ENCODE results near the gene SHKBP1. TPM values are rescaled to one million over a fixed set of nuclear protein-coding genes. Genes with fewer than 3 reads are reported as not detected.
A peak's percentile ranks its signal among the peaks of the same experiment; 100 is the strongest.

The SHKBP1 gene
- total RNA-seq, 2 experiments from 2014 or later = 135 to 153 TPM

DNA sequence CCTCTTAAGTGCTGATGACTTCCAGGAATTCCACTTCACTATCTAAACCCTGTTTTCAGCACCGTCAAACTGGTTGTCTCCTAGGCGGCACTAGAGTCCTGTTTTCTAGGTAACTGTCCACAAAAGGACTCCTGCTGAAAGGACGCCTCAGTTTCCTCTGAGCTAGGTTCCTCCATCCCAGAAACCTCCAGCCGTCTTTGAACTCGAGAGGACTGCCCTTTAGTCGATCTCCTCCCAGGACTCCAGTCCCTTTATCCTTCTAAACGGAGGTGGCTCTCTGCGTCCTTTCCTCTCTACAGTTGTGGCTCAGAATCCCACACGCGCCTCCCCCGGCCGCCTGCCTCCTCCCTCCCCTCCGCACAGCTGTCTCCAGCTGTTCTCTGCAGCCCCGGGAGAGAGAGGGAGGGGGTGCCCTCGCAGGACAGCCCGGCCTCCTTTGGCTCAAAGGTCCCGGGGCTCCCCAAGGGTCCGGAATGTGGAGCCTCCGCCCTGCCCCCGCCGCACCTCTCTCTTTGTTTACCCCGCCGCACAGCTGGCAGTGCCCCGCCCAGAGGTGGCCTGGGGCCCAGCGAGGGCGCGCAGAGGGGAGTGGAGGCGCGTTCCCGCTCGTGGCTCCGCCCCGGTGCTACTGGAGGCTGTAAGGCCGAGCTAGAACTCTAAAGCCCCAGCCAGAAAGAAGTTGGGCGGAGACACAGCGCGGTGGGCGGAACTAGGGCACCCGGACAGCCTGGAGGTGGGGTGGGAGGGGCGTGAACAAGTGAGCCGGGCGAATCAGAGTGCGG is 26.9 kb downstream of the SHKBP1 start:
- DNase-seq (peak; percentile 99), ATAC-seq (peak; percentile 79)
- peak overlapping the region; percentile 73 for H3K4me3 Mint-ChIP-seq
- CTCF ChIA-PET = interaction anchor here (0.8 to 9.3 kb wide), 23 partner anchors 9 to 660 kb away, joined by 3 to 88 read pairs (median 5); partner anchors contain the start of genes BLVRB and HNRNPUL1
- no peaks in the 10 kb centered on the region for H3K36me3 Mint-ChIP-seq
- H3K27me3 Mint-ChIP-seq = peaks cover 31% of the 10 kb centered on the region
- no peaks in the 10 kb centered on the region for H3K9me3 Mint-ChIP-seq (ENCODE audit: low read depth)
- peaks cover 61% of the 10 kb centered on the region for H3K4me1 Mint-ChIP-seq
- peak overlapping the region; percentile 82 for H3K27ac Mint-ChIP-seq

DNA sequence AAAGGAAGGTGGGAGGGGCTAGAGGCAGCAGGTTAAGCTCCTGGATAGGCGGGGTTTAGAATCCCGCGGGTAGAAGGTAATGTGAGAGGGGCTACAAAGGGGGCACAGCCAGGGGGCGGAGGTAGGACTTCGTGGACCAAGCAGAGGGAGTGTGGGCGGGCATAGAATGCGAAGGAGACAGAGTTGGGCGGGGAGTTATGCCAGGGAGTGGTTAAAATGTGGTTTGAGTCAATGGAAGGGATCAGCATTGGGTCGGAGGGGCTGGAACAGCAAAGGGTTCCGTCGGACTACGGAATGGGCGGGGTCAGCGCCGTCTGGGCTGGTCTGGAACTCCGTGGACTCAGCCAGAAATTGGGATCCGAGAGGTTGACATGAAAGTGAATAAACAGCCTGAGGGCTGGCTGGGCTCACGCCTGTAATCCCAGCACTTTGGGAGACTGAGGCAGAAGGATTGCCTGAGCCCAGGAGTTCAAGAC is 27.5 kb downstream of the SHKBP1 start:
- Mint-ChIP-seq H3K36me3 (no peaks in the 10 kb centered on the region), H3K4me1 (peaks cover 60% of the 10 kb centered on the region), H3K4me3 (peak overlapping the region; percentile 73), H3K27ac (peak overlapping the region; percentile 82), H3K27me3 (peaks cover 24% of the 10 kb centered on the region), H3K9me3 (ENCODE audit: low read depth) (no peaks in the 10 kb centered on the region)
- ATAC-seq (no peak), DNase-seq (no peak)
- CTCF ChIA-PET = interaction anchor here (0.8 to 9.3 kb wide), 18 partner anchors 9 to 660 kb away, joined by 3 to 88 read pairs (median 5); partner anchors contain the start of genes BLVRB and HNRNPUL1

DNA sequence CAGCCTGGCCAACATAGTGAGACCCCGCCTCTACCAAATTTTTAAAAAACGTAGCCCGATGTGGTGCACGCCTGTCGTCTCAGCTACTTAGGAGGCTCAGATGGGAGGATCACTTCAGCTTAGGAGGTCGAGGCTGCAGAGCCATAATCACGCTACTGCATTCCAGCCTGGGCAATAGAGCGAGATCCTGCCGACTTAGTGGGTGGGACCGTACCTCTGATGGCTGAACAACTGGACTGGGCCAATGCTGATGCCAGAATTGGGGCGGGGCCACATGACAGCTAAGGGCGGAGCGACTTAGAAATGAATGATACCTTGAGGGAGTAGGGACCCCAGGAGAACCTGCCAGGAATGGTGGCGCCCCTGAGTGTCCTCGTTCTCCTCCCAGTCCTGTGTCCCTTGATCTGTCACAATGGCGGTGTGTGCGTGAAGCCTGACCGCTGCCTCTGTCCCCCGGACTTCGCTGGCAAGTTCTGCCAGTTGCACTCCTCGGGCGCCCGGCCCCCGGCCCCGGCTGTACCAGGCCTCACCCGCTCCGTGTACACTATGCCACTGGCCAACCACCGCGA is 28.1 kb downstream of the SHKBP1 start:
- Mint-ChIP-seq H3K27ac (peak overlapping the region; percentile 82), H3K27me3 (peaks cover 19% of the 10 kb centered on the region), H3K4me3 (peak overlapping the region; percentile 85), H3K4me1 (peaks cover 58% of the 10 kb centered on the region), H3K36me3 (no peaks in the 10 kb centered on the region), H3K9me3 (ENCODE audit: low read depth) (no peaks in the 10 kb centered on the region)
- ATAC-seq (no peak), DNase-seq (peak; percentile 60)
- CTCF ChIA-PET = interaction anchor here (0.9 to 9.3 kb wide), 16 partner anchors 10 to 659 kb away, joined by 3 to 88 read pairs (median 6); partner anchors contain the start of genes BLVRB and HNRNPUL1

DNA sequence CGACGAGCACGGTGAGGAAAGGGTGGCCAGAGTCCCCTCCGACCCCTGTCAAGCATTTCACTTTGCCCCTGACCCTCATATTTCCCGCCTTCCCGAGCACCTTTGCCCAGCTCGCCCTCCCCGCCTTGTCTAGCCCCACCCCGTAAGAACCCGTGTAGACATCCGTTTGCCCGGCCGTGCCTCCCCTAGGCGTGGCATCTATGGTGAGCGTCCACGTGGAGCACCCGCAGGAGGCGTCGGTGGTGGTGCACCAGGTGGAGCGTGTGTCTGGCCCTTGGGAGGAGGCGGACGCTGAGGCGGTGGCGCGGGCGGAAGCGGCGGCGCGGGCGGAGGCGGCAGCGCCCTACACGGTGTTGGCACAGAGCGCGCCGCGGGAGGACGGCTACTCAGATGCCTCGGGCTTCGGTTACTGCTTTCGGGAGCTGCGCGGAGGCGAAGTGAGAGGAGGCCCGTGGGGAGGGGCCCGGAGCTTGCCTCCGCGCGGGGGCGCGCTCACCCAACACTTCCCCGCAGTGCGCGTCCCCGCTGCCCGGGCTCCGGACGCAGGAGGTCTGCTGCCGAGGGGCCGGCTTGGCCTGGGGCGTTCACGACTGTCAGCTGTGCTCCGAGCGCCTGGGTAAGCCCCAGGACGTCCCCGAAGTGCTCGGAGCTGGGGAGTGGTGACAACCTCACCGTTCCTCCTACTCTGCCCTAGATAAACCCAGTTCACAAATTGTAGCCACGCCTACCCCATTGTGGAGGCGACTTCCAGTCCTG is 28.7 kb downstream of the SHKBP1 start:
- H3K27me3 Mint-ChIP-seq = peaks cover 16% of the 10 kb centered on the region
- peak overlapping the region; percentile 85 for H3K4me3 Mint-ChIP-seq
- DNase-seq (peak; percentile 92), ATAC-seq (peak; percentile 56)
- peak overlapping the region; percentile 95 for H3K27ac Mint-ChIP-seq
- H3K9me3 Mint-ChIP-seq (ENCODE audit: low read depth) = no peaks in the 10 kb centered on the region
- no peaks in the 10 kb centered on the region for H3K36me3 Mint-ChIP-seq
- CTCF ChIA-PET = interaction anchor here (0.9 to 9.3 kb wide), 11 partner anchors 9 to 319 kb away, joined by 3 to 88 read pairs (median 6); partner anchors contain the start of gene BLVRB
- H3K4me1 Mint-ChIP-seq = peaks cover 62% of the 10 kb centered on the region

DNA sequence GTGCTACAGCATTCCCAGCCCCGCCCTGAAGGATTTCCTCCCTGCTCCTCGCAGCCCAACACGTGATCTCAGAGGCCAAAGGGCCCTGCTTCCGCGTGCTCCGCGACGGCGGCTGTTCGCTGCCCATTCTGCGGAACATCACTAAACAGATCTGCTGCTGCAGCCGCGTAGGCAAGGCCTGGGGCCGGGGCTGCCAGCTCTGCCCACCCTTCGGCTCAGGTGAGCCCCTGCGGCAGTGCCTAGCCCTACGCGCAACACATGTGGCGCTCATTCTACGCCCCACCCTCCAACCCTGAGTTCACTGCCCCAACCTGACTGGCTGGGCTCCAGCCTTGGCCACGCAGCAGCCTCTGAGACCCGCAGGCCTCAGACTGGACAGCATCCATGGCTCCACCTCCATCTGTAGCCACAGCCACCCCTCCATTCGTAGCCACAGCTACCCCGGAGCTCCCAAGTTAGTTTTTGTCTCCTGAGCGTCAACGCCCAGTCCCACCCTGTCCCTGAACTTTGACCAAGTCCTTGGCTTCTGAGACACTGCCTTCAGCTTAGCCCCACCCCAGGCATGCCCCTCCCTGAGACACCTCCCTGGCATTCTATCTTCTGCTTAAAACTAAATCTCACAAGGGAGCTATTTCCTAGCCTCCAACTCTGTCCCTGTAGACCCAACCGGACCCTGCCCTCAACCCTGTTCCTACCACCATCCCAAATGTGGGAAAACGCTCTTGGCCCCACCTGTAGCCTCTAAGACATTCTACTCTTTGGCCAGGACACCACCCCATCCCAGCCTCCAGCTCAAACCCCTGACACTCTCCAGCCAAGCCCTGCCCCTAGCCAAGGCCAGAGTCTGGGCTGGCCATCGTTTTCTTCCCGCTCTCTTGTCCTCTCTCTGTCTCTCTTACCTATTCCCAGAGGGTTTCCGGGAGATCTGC is 30.9 kb downstream of the SHKBP1 start:
- no peak for DNase-seq
- H3K4me3 Mint-ChIP-seq = no peak overlapping the region

GRCh38 chr19:40608240-40608621 is 31.6 kb downstream of the SHKBP1 start:
- Mint-ChIP-seq H3K4me1 (peaks cover 57% of the 10 kb centered on the region), H3K27me3 (no peaks in the 10 kb centered on the region), H3K4me3 (no peak overlapping the region), H3K27ac (no peak overlapping the region), H3K9me3 (ENCODE audit: low read depth) (no peaks in the 10 kb centered on the region), H3K36me3 (no peaks in the 10 kb centered on the region)
- CTCF ChIA-PET = interaction anchor here (0.8 to 8.8 kb wide), 3 partner anchors 10 to 142 kb away, joined by 3 to 88 read pairs (median 4); partner anchors contain the start of gene BLVRB
- DNase-seq (no peak), ATAC-seq (no peak)

More for the DNA sequence above, 30.9 kb downstream of the SHKBP1 start:
- H3K36me3 Mint-ChIP-seq = no peaks in the 10 kb centered on the region
- H3K4me1 Mint-ChIP-seq = peaks cover 58% of the 10 kb centered on the region
- no peaks in the 10 kb centered on the region for H3K9me3 Mint-ChIP-seq (ENCODE audit: low read depth)
- no peak for ATAC-seq
- peaks cover 4% of the 10 kb centered on the region for H3K27me3 Mint-ChIP-seq
- CTCF ChIA-PET = interaction anchor here (0.8 to 8.8 kb wide), 3 partner anchors 9 to 142 kb away, joined by 3 to 88 read pairs (median 4); partner anchors contain the start of gene BLVRB
- H3K27ac Mint-ChIP-seq = peak overlapping the region; percentile 12

DNA sequence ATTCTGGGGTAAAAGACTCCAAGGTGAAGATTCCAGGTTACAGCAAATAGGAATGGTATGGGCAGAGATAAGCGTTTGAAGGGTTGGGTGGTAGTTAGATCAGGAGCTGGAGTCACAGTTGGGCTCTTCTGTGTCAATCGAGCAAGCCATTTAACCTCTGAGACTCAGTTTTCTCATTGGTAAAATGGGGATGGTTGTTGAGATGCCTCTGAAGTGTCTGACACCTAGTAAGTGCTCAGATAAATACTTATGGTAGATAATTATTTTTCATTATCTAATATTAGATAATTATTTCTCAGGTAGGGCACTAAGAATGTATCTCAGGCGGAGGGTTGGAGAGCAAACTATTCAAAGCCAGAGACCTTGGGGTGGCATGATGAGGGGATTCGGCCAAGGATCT is 32.3 kb downstream of the SHKBP1 start:
- H3K4me3 Mint-ChIP-seq = peak overlapping the region; percentile 76
- CTCF ChIA-PET = interaction anchor here (0.8 to 8.8 kb wide), 2 partner anchors 25 to 198 kb away, joined by 3 to 88 read pairs; no protein-coding TSS in a partner anchor
- no peaks in the 10 kb centered on the region for H3K9me3 Mint-ChIP-seq (ENCODE audit: low read depth)
- no peaks in the 10 kb centered on the region for H3K27me3 Mint-ChIP-seq
- peaks cover 54% of the 10 kb centered on the region for H3K4me1 Mint-ChIP-seq
- ATAC-seq (no peak), DNase-seq (no peak)
- H3K27ac Mint-ChIP-seq = peak overlapping the region; percentile 90
- H3K36me3 Mint-ChIP-seq = no peaks in the 10 kb centered on the region

- H3K27ac Mint-ChIP-seq = peak overlapping the region; percentile 90
- H3K36me3 Mint-ChIP-seq = peaks cover 1% of the 10 kb centered on the region
- H3K27me3 Mint-ChIP-seq = no peaks in the 10 kb centered on the region
- CTCF ChIA-PET = interaction anchor here (0.7 to 8.8 kb wide), 7 partner anchors 10 to 305 kb away, joined by 3 to 88 read pairs (median 3); no protein-coding TSS in a partner anchor
- no peaks in the 10 kb centered on the region for H3K9me3 Mint-ChIP-seq (ENCODE audit: low read depth)
- DNase-seq (peak; percentile 94), ATAC-seq (peak; percentile 64)
- peaks cover 49% of the 10 kb centered on the region for H3K4me1 Mint-ChIP-seq
- H3K4me3 Mint-ChIP-seq = peak overlapping the region; percentile 76
Observed at GRCh38 chr19:40609561-40610395, 33.1 kb downstream of the SHKBP1 start.

GRCh38 chr19:40610396-40611064 is 33.9 kb downstream of the SHKBP1 start:
- peak overlapping the region; percentile 76 for H3K4me3 Mint-ChIP-seq
- H3K9me3 Mint-ChIP-seq (ENCODE audit: low read depth) = no peaks in the 10 kb centered on the region
- peak overlapping the region; percentile 90 for H3K27ac Mint-ChIP-seq
- peaks cover 49% of the 10 kb centered on the region for H3K4me1 Mint-ChIP-seq
- peak; percentile 65 for DNase-seq
- H3K36me3 Mint-ChIP-seq = peaks cover 4% of the 10 kb centered on the region
- ATAC-seq = no peak
- H3K27me3 Mint-ChIP-seq = no peaks in the 10 kb centered on the region
- CTCF ChIA-PET = interaction anchor here (0.8 to 8.8 kb wide), 5 partner anchors 11 to 305 kb away, joined by 3 to 88 read pairs (median 4); no protein-coding TSS in a partner anchor

DNA sequence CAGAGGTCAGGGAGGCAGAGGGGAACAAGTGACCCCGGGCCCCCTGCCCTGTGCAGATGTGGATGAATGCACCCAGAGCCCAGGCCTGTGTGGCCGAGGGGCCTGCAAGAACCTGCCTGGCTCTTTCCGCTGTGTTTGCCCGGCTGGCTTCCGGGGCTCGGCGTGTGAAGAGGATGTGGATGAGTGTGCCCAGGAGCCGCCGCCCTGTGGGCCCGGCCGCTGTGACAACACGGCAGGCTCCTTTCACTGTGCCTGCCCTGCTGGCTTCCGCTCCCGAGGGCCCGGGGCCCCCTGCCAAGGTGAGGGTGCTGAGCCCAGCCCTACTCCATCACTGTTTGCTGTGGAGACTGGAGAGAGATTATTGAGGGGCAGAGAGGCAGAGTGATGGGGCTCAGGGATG is 34.4 kb downstream of the SHKBP1 start:
- DNase-seq = peak; percentile 48
- Mint-ChIP-seq H3K36me3 (peaks cover 7% of the 10 kb centered on the region), H3K4me1 (peaks cover 48% of the 10 kb centered on the region), H3K27ac (peak overlapping the region; percentile 90), H3K27me3 (no peaks in the 10 kb centered on the region), H3K9me3 (ENCODE audit: low read depth) (no peaks in the 10 kb centered on the region), H3K4me3 (peak overlapping the region; percentile 76)
- CTCF ChIA-PET = no interaction called here
- ATAC-seq = no peak

Data from activated CD8-positive, alpha-beta memory T cell treated with anti-CD3 and anti-CD28 coated beads, Interleukin-2, amount 10 ng/mL, durations not matched to agents 7 days and 5 days (primary cell).